Activated CD8-positive, alpha-beta T cell treated with anti-CD3 and anti-CD28 coated beads for 36 hours (primary cell): Measurements from ENCODE around the gene SF3B5. TPM values are rescaled to one million over a fixed set of nuclear protein-coding genes. Genes with fewer than 3 reads are reported as not detected.
"Not testable (repeated sequence)": the region's sequence is repeated elsewhere in the genome, so short reads cannot be mapped to it uniquely, and the experiment has no call there.

ENCODE experiments used
- ATAC-seq: fragments of 200-7000 bp; cut with Tn5 transposase; one replicate; pipeline ENCODE4 v1.10.0; 2021; ENCODE audit warnings: mild to moderate bottlenecking, moderate library complexity
- CTCF ChIA-PET: fragments of 350-600 bp; sonication (Branson Sonifier 250); formaldehyde crosslinking; loops from one replicate; lab custom pipeline; 2021; ENCODE audit warnings: antibody characterized with exemption; lab: Charles Lee
- POLR2A ChIA-PET: fragments of 350-600 bp; sonication (Branson Sonifier 250); formaldehyde crosslinking; loops from one replicate; lab custom pipeline; 2021; ENCODE audit warnings: antibody characterized with exemption; lab: Charles Lee
- DNase-seq: peaks from one replicate; pipeline ENCODE4 v3.0.0-alpha.2; 2020
- H3K27ac Mint-ChIP-seq: one replicate; pipeline ENCODE4 v1.8.0; 2021; ENCODE audit warnings: mild to moderate bottlenecking, mixed read lengths
- H3K27me3 Mint-ChIP-seq: one replicate; pipeline ENCODE4 v1.8.0; 2021; ENCODE audit warnings: mixed read lengths
- H3K36me3 Mint-ChIP-seq: one replicate; pipeline ENCODE4 v1.8.0; 2021; ENCODE audit warnings: low read depth, mixed read lengths
- H3K4me1 Mint-ChIP-seq: one replicate; pipeline ENCODE4 v1.8.0; 2021; ENCODE audit warnings: low read depth, mixed read lengths
- H3K4me3 Mint-ChIP-seq: one replicate; pipeline ENCODE4 v1.8.0; 2021; ENCODE audit warnings: mild to moderate bottlenecking, moderate library complexity, mixed read lengths
- H3K9me3 Mint-ChIP-seq: one replicate; pipeline ENCODE4 v1.8.0; 2021; ENCODE audit warnings: mixed read lengths
- intact Hi-C: fragments of 100-400 bp; cut with micrococcal nuclease; formaldehyde crosslinking; loops from one replicate; pipeline ENCODE4 v1.10.0; 2022
- total RNA-seq, 2 experiments: library from RNA; stranded (reverse); gene quantifications; one replicate each; pipeline ENCODE4 v1.2.3, GENCODE V29; 2021
- TF ChIP-seq, protein P1 (sequence below): fragments of 200-600 bp; IDR thresholded peaks from one replicate; pipeline ENCODE4 v1.8.0; 2022; ENCODE audit warnings: antibody characterized with exemption, mild to moderate bottlenecking

SF3B5 gene
- total RNA-seq, 2 experiments from 2014 or later = 207 to 210 TPM

DNA sequence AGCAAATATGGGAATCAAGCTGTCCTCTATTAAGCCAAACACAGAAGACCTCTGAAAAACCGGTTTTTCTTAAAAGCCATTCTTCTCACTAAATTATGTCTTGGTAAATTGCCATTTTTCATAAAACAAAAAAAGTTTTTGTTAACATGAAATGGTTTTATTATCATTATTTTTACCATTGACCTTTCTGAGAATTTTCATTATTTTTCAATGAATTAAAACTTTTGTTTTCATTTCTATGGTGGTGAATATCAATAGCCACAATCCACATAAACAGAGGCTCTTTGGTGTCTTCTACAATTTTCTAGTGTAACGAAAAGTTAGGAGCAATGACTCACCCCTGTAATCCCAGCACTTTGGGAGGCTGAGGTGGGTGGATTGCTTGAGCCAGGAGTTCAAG, 2.1 kb downstream of the SF3B5 start:
- TF ChIP-seq, protein P1, sequence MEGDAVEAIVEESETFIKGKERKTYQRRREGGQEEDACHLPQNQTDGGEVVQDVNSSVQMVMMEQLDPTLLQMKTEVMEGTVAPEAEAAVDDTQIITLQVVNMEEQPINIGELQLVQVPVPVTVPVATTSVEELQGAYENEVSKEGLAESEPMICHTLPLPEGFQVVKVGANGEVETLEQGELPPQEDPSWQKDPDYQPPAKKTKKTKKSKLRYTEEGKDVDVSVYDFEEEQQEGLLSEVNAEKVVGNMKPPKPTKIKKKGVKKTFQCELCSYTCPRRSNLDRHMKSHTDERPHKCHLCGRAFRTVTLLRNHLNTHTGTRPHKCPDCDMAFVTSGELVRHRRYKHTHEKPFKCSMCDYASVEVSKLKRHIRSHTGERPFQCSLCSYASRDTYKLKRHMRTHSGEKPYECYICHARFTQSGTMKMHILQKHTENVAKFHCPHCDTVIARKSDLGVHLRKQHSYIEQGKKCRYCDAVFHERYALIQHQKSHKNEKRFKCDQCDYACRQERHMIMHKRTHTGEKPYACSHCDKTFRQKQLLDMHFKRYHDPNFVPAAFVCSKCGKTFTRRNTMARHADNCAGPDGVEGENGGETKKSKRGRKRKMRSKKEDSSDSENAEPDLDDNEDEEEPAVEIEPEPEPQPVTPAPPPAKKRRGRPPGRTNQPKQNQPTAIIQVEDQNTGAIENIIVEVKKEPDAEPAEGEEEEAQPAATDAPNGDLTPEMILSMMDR = no peak
- ChIA-PET CTCF (interaction anchor here (0.9 to 1.2 kb wide), 3 partner anchors 28 to 154 kb away, joined by 3 read pairs; no protein-coding TSS in a partner anchor), POLR2A (interaction anchor here (0.6 kb wide), 1 partner anchor 247 kb away, joined by 3 read pairs; no protein-coding TSS in a partner anchor)
- Mint-ChIP-seq H3K4me3 (peak overlapping the region; percentile 95), H3K9me3 (no peaks in the 10 kb centered on the region), H3K27me3 (no peaks in the 10 kb centered on the region), H3K27ac (no peak overlapping the region), H3K36me3 (peaks cover 15% of the 10 kb centered on the region), H3K4me1 (peaks cover 22% of the 10 kb centered on the region)
- ATAC-seq (no peak), DNase-seq (no peak)
- intact Hi-C loops = no loop called here

GRCh38 chr6:144090384-144090783, 5.0 kb downstream of the SF3B5 start:
- Mint-ChIP-seq H3K4me3 (no peak overlapping the region), H3K36me3 (peaks cover 15% of the 10 kb centered on the region), H3K27ac (no peak overlapping the region), H3K27me3 (no peaks in the 10 kb centered on the region), H3K4me1 (peaks cover 20% of the 10 kb centered on the region), H3K9me3 (no peaks in the 10 kb centered on the region)
- intact Hi-C loops = no loop called here
- ATAC-seq = no peak
- ChIA-PET CTCF (interaction anchor here (0.7 to 3.8 kb wide), 3 partner anchors 26 to 148 kb away, joined by 3 to 34 read pairs (median 4); no protein-coding TSS in a partner anchor), POLR2A (no interaction called here)
- DNase-seq = no peak
- TF ChIP-seq, protein P1 = peak; percentile 28

DNA sequence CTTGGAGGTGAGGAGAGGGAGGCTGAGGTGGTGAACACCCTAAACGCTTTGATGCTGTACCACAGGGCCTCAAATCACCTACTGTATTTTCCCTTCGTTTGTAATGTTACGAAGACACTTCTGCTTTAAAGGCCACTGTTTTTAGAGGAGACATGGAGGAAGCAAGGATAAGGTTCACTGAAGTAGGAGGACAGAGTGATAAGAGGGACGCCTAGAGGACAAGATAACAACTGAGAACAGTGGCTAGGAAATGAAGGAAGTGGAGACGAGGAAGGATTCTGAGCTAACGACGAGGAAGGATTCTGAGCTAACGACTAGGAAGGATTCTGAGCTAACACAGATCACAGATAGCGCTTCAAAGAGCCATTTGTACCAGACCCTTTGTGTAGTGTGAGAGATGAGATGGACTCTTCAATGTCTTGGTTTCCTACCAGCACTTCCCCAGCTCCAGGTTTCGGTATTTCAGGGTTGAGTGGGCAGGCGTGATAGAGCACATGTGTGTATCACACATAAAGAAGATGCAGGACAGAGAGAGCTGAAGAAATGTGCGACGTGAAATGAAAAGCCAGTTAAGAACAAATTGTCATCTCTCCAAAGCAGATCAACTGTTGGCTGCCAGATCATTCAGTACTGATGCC, 7.5 kb downstream of the SF3B5 start:
- ChIA-PET POLR2A (interaction anchor here (1.0 to 1.3 kb wide), 2 partner anchors 12 to 23 kb away, joined by 3 read pairs; no protein-coding TSS in a partner anchor), CTCF (interaction anchor here (0.6 to 3.8 kb wide), 7 partner anchors 14 to 496 kb away, joined by 3 to 34 read pairs (median 3); no protein-coding TSS in a partner anchor)
- intact Hi-C loops = loop anchor here (10.0 kb wide), 1 partner anchor 143 kb away; no protein-coding TSS in a partner anchor
- DNase-seq (no peak), ATAC-seq (no peak)
- TF ChIP-seq, protein P1 = no peak
- H3K4me1 Mint-ChIP-seq = peaks cover 8% of the 10 kb centered on the region
- H3K4me3 Mint-ChIP-seq = no peak overlapping the region
- no peaks in the 10 kb centered on the region for H3K9me3 Mint-ChIP-seq
- no peak overlapping the region for H3K27ac Mint-ChIP-seq
- no peaks in the 10 kb centered on the region for H3K27me3 Mint-ChIP-seq
- peaks cover 2% of the 10 kb centered on the region for H3K36me3 Mint-ChIP-seq

DNA sequence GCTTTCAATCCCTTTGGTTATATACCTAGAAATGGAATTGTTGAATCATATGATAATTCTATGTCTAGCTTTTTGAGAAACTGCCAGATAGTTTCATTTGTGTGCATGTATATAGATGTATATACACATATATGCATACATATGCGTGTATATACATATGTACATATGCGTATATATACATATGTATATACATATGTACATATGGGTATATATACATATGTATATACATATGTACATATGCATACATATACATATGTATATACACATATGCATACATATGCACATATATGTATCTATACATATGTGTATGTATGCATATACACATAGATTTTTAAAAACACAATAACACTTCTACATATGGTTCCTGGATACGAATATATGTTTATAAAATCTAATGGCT, 8.4 kb downstream of the SF3B5 start:
- Mint-ChIP-seq H3K9me3 (no peaks in the 10 kb centered on the region), H3K36me3 (peaks cover 2% of the 10 kb centered on the region), H3K27ac (no peak overlapping the region), H3K4me3 (no peak overlapping the region), H3K4me1 (peaks cover 2% of the 10 kb centered on the region), H3K27me3 (no peaks in the 10 kb centered on the region)
- POLR2A ChIA-PET = no interaction called here
- intact Hi-C loops = loop anchor here (10.0 kb wide), 1 partner anchor 142 kb away; no protein-coding TSS in a partner anchor
- ATAC-seq (no peak), DNase-seq (no peak)
- TF ChIP-seq, protein P1 = no peak
- CTCF ChIA-PET = no interaction called here

DNA sequence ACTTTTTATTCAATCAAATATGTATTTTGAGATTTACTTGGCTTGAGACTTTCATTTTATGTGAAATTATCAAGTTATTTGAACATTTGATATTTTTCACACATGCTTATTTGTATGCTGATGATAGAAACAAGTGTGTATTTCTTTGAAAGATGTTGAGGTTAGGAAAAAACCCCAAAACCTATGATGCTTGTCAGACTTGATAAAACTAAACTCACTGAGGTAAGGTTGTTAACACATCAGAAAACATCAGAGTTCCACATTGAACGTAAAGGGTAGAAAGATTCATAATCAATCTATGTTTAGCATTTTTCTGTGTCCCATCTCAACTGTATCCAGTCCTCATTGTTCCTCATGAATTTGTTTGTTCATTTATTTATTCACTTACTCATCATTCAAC, 12.2 kb downstream of the SF3B5 start:
- no peak for DNase-seq
- TF ChIP-seq, protein P1 = no peak
- no peak for ATAC-seq
- Mint-ChIP-seq H3K4me3 (no peak overlapping the region), H3K27ac (no peak overlapping the region), H3K4me1 (no peaks in the 10 kb centered on the region), H3K9me3 (no peaks in the 10 kb centered on the region), H3K27me3 (no peaks in the 10 kb centered on the region), H3K36me3 (no peaks in the 10 kb centered on the region)
- ChIA-PET CTCF (no interaction called here), POLR2A (no interaction called here)
- intact Hi-C loops = loop anchor here (10.0 kb wide), 1 partner anchor 138 kb away; no protein-coding TSS in a partner anchor

- H3K27me3 Mint-ChIP-seq, ATAC-seq, POLR2A ChIA-PET, H3K27ac Mint-ChIP-seq, H3K4me1 Mint-ChIP-seq, H3K9me3 Mint-ChIP-seq, DNase-seq, H3K36me3 Mint-ChIP-seq, H3K4me3 Mint-ChIP-seq: not testable (repeated sequence)
- intact Hi-C loops = loop anchor here (10.0 kb wide), 1 partner anchor 138 kb away; no protein-coding TSS in a partner anchor
- CTCF ChIA-PET = interaction anchor here (1.2 kb wide), 1 partner anchor 69 kb away, joined by 4 read pairs; no protein-coding TSS in a partner anchor
These were observed 13.0 kb downstream of the SF3B5 start for GRCh38 chr6:144082412-144082811.
